ENCODE data around the gene OOSP3. TPM values are rescaled to one million over a fixed set of nuclear protein-coding genes. Genes with fewer than 3 reads are reported as not detected.

The OOSP3 gene
- total RNA-seq, 1 experiment from 2014 or later, result not detected

GRCh38 chr11:59938718-59939117 lies 60.1 kb downstream of the OOSP3 start:
- BruUV-seq (replicated peaks), result no TSS peak
- H4K20me1 ChIP-seq (ENCODE audit: insufficient read depth), result no peaks in the 10 kb centered on the region
- TF ChIP-seq POLR2AphosphoS5 (IDR thresholded peaks at IDR 0.05; ENCODE audit: low read depth, low read length), result no peak
- no peak for TF ChIP-seq REST (IDR thresholded peaks at IDR 0.05; ENCODE audit: low read depth)
- TF ChIP-seq CEBPB (IDR thresholded peaks at IDR 0.05; ENCODE audit: low read depth), result no peak
- no peak for TF ChIP-seq CBX3 (IDR thresholded peaks at IDR 0.05; ENCODE audit: low read depth)
- no peak for TF ChIP-seq EZH2 (IDR thresholded peaks at IDR 0.05)
- TF ChIP-seq YY1 (IDR thresholded peaks at IDR 0.05; ENCODE audit: extremely low read depth, insufficient replicate concordance, low read depth, low read length), result no peak
- no peak for TF ChIP-seq MAX (IDR thresholded peaks at IDR 0.05)
- TF ChIP-seq ZBTB33 (IDR thresholded peaks at IDR 0.05; ENCODE audit: extremely low read depth, insufficient replicate concordance, low read length), result no peak
- no peak for TF ChIP-seq FOSL1 (IDR thresholded peaks at IDR 0.05; ENCODE audit: low read depth)
- no peak for TF ChIP-seq SP1 (IDR thresholded peaks at IDR 0.05; ENCODE audit: low read depth)
- TF ChIP-seq EZH2phosphoT487 (IDR thresholded peaks at IDR 0.05; ENCODE audit: borderline replicate concordance), result no peak
- no peak for TF ChIP-seq SRF (IDR thresholded peaks at IDR 0.05; ENCODE audit: low read depth)
- TF ChIP-seq ATF3 (IDR thresholded peaks at IDR 0.05), result no peak
- no peak for TF ChIP-seq ELF1 (IDR thresholded peaks at IDR 0.05; ENCODE audit: borderline replicate concordance, low read depth)
- no peak for TF ChIP-seq SIN3A (IDR thresholded peaks at IDR 0.05; ENCODE audit: low read depth)
- no peak for TF ChIP-seq CTCF (IDR thresholded peaks at IDR 0.05 in 2 of 3, conservative IDR thresholded peaks at IDR 0.05 in 1 of 3; ENCODE audit: borderline replicate concordance in 1 of 3, insufficient read depth in 1 of 3, low read depth in 2 of 3, low read length in 2 of 3)
- no peak overlapping the region for H3K4me3 ChIP-seq (replicated peaks in 1 of 2; ENCODE audit: low read depth in 1 of 2, low read length in 2 of 2)
- ChIA-PET RAD21 (ENCODE audit: low non-redundant PET in 1 of 2, low total read pairs in 2 of 2, uncharacterized antibody in 2 of 2, unreplicated experiment in 2 of 2) (no interaction called here), POLR2A (no interaction called here), CTCF (no interaction called here)
- H2AFZ ChIP-seq (ENCODE audit: low read depth, low read length, poor library complexity, severe bottlenecking), result no peak overlapping the region
- H3K4me2 ChIP-seq (ENCODE audit: low read length), result no peak overlapping the region
- no peaks in the 10 kb centered on the region for H3K36me3 ChIP-seq (ENCODE audit: control insufficient read depth in 1 of 2, insufficient read depth in 2 of 2, low read length in 2 of 2)
- no peaks in the 10 kb centered on the region for H3K9me2 ChIP-seq (ENCODE audit: insufficient read depth)
- no peaks in the 10 kb centered on the region for H3K79me2 ChIP-seq (ENCODE audit: insufficient read depth, low read length)
- no peak overlapping the region for H3K9ac ChIP-seq (ENCODE audit: low read length)
- ATAC-seq (no peak), DNase-seq (ENCODE audit: low read depth, low spot score) (no peak)
- H3K9me3 ChIP-seq (ENCODE audit: control insufficient read depth in 1 of 2, insufficient read depth in 1 of 2, low read depth in 1 of 2, low read length in 2 of 2), result no peaks in the 10 kb centered on the region
- no peaks in the 10 kb centered on the region for H3K27me3 ChIP-seq (ENCODE audit: insufficient read depth, low read length)
- intact Hi-C loops (cut with micrococcal nuclease), result no loop called here
- H3K27ac ChIP-seq (ENCODE audit: low read depth, low read length), result no peak overlapping the region
- H3K4me1 ChIP-seq (ENCODE audit: control insufficient read depth in 1 of 2, insufficient read depth in 2 of 2, low read length in 2 of 2), result no peaks in the 10 kb centered on the region
